ENCODE data around the gene CFC1.
"Not testable (repeated sequence)": the region's sequence is repeated elsewhere in the genome, so short reads cannot be mapped to it uniquely, and the experiment has no call there.

DNA sequence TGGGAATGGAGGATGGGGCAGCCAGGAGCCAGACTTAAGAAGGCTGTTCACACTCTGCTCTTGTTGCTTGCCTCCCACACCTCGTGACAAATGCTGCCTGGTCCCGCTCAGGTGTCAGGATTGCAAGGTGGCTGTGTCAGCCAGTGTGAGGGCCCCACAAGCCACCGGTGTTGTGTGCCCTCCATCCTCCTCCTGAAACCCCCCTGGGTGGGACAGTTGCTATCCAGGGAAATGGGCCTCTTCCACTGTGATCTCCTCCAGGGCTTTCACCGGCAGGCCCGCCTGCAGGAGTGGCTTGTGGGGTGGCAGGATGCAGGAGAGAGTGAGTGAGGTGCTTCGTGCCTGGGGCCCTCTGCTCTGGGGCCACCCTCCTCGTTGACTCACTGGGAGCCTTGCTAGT, 16.4 kb downstream of the CFC1 start:
- TF ChIP-seq EZH2 (IDR thresholded peaks at IDR 0.05); POLR2AphosphoS5 (IDR thresholded peaks at IDR 0.05; ENCODE audit: borderline replicate concordance, low read depth, low read length); FOXP2 (optimal IDR thresholded peaks at IDR 0.05; ENCODE audit: control extremely low read depth, extremely low read length, insufficient read depth): not testable (repeated sequence)

All from SK-N-MC (cell line).